Hematopoietic multipotent progenitor cell treated with erythropoietin and hydrocortisone succinate and interleukin-3 and kit ligand, for 8 days (in vitro differentiated cells): ENCODE results near the gene ARHGEF3.
A peak's percentile ranks its signal among the peaks of the same experiment; 100 is the strongest.
"Not testable (repeated sequence)": the region's sequence is repeated elsewhere in the genome, so short reads cannot be mapped to it uniquely, and the experiment has no call there.

Experiments used
- DNase-seq: peaks from one replicate; pipeline ENCODE4 v3.0.0-alpha.2; 2015

ARHGEF3 gene

DNA sequence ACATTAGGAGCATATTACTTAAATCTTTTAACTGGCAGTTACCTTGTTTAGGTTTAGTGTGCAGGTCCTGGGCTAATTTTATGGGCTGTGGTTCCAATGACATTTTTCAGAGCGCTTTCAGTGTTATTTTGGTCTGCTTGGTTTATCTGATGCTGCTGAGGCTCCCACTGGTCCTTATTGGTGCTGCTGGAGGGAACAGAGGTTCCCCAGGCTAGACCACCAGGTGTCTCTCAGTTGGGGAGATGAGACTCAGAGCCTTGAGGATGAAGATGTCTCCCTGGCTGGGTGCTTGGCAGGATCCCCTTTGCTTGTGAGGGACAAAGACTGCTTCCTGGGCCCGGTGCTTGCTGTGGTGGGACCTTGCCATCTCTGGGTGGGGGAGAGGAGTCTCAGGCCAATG is 90.4 kb downstream of the ARHGEF3 start:
- no peak for DNase-seq

DNA sequence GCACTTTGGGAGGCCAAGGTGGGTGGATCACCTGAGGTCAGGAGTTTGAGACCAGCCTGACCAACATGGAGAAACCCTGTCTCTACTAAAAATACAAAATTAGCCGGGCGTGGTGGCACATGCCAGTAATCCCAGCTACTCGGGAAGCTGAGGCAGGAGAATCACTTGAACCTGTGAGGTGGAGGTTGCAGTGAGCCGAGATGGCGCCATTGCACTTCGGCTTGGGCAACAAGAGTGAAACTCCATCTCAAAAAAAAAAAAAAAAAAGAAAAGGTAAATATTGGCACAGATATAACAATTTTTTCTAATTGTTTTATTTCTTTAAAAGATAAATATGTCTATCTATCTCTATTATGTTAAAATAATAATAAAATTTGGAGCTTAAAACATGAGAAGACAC is 94.3 kb downstream of the ARHGEF3 start:
- DNase-seq: not testable (repeated sequence)

DNA sequence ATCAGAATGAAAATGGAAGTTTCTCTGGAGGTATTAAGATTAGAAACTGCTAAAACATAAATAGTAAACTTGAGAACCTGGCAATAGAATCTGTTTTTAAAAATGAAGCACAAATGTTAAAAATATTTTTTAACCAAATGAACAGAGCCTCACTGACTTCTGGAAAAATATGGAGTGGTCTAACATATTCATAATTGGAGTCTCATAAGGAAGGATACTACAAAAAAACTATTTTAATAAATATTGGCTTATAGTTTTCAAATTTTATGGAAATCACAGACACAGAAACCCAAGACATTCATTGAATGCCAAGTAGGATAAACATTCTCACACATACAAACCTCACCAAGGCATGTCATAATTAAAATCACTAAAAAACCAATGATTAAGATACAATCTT is 95.1 kb downstream of the ARHGEF3 start:
- no peak for DNase-seq

GRCh38 chr3:56704706-56705105 is 97.0 kb downstream of the ARHGEF3 start:
- no peak for DNase-seq

- DNase-seq: peak; percentile 69
These were observed 99.0 kb downstream of the ARHGEF3 start for GRCh38 chr3:56702490-56703315.

- no peak for DNase-seq
These were observed 101.6 kb downstream of the ARHGEF3 start for GRCh38 chr3:56700151-56700550.

DNA sequence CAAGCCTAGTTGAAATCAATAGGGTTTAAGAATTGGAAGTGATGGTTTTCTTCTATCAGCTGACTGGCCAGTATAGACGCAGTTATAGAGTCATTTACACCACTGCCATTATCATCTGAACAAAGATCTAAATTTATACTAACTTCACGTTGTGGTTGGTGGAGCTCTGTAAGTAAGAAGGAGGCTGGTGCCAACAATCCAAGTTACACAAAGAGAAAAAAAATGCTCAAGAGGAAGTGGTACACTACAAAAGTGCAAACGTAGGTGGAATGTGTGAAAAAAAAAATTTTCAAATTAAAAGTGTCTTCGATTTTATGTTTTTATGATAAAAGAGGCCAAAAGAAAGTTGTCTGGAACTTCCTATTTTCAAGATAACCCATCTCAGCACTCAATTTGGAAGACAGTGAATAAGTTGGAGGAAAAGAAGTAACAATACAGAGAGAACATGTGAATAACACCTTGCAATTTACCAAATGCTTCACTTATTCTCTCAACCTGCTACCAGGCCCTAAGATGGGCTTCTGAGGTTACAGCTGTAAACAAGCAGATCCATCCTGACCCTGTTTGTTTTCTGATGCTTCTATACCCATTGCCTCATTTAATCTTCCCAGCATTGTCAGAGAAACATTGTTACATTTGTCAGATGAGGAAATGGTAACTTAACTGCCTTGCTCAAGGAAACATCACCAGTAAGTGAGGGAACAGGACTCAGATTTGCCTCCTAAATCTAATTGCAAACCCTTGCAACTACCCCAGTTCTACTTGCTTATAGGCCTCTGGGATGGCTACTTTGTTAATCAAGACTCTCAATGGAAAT is 106.7 kb downstream of the ARHGEF3 start:
- no peak for DNase-seq

- no peak for DNase-seq
These were observed 108.0 kb downstream of the ARHGEF3 start for GRCh38 chr3:56693750-56694149.

DNA sequence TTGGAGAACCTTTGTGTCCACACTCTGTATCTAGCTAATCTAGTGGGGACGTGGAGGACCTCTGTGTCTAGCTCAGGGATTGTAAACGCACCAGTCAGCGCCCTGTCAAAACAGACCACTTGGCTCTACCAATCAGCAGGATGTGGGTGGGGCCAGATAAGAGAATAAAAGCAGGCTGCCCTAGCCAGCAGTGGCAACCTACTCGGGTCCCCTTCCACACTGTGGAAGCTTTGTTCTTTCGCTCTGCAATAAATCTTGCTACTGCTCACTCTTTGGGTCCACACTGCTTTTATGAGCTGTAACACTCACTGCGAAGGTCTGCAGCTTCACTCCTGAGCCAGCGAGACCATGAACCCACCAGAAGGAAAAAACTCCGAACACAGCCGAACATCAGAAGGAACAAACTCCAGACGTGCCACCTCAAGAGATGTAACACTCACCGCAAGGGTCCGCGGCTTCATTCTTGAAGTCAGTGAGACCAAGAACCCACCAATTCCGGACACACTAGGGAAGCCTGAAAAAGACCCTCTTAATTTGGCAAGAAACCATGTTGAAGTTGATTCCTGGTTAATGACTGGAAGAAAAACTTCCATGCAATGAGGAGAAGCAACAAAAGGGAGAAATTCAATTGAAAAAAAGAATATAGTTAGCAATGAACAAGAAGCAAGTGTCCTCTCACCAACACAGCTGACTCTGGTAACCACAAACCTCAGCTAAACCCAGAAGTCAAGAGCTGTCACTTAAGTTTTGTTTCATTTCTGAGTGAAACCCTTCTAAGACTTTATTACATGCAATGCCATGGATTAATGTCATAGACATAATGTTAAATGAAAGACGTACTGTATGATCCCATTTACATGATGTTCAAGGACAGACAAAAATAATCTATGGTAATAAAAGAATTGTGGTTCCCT is 109.0 kb downstream of the ARHGEF3 start:
- not testable (repeated sequence) for DNase-seq

DNA sequence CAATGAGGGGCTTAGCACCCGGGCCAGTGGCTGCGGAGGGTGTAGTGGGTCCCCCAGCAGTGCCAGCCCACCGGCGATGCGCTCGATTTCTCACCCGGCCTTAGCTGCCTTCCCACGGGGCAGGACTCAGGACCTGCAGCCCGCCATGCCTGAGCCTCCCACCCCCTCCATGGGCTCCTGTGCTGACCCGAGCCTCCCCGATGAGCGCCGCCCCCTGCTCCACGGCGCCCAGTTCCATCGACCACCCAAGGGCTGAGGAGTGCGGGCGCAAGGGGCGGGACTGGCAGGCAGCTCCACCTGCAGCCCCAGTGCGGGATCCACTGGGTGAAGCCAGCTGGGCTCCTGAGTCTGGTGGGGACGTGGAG is 109.8 kb downstream of the ARHGEF3 start:
- not testable (repeated sequence) for DNase-seq

- no peak for DNase-seq
These were observed 110.4 kb downstream of the ARHGEF3 start for GRCh38 chr3:56691165-56692000.

DNA sequence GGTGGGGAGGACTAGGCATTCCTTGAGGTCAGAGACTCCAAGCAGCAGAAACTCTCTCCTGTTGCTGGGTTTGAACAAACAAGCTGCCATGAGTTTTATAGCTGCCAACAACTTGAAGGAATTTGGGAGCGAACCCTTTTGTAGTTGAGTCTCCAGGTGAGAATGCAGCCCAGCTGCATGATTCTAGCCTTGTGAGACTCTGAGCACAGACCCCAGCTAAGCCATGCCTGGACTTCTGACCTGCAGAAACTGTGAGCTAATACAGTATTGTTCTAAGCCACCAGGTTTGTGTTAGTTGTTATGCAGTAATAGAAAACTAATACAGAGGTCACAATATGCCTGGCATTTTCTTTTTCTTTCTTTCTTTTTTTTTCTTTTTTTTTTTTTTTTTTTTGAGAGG is 112.4 kb downstream of the ARHGEF3 start:
- no peak for DNase-seq

DNA sequence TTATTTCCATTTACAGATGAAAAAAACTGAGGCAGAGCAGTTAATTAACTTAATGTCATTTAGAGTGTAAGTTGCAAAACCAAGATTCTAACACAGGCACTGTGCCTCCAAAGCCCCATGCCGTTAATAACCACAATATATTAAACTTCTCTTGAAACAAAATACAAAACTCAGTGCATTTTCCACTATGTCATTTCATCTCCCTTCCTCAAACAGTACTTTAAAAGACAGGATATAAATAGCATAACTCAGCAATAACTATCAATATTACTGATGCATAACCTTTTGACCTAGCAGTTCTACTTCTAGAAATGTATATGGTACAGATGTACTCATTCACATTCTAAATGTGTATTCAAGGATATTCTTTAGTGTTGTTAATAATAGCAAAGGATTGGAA is 113.6 kb downstream of the ARHGEF3 start:
- no peak for DNase-seq

GRCh38 chr3:56684029-56684428 is 117.7 kb downstream of the ARHGEF3 start:
- no peak for DNase-seq

- DNase-seq: peak; percentile 86
These were observed 118.5 kb downstream of the ARHGEF3 start, which contains the start of gene TASOR for GRCh38 chr3:56683122-56683817. Gene TASOR (minus strand): TSS chr3:56683265. CDS start chr3:56683006, 259 bp downstream.

DNA sequence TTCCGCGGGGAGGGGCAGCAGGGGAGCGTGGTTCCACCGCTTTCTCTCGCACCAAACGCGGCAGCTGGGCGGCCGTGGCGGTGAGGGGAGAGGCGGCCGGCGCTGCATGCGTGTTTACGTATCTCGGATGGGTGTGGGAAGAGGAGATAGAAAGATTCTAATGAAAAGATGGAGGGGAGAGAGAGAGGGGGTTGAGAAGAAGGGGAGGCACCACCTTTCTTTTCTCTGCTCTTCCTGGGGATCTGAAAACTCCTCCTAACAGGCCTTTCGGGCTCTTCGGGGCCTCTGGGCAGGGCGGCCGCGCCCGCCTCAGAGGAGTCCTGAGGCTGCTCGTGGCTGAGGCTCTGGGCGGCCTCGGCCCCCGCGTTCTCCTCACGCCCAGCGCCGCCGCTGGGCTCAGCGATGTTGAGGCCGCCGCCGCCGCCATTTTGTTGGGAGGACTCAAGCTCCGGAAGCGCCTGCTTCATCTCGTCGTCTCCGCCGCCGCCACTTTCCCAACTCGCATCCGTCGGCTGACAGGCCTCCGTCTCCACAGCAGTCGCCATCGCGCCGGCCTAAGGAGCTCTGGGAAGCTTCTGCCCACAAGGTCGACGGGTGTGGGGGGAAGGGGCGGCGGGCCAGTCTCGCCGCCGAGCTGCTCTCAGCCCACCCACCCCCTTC is 119.2 kb downstream of the ARHGEF3 start:
- DNase-seq: peak; percentile 86

DNA sequence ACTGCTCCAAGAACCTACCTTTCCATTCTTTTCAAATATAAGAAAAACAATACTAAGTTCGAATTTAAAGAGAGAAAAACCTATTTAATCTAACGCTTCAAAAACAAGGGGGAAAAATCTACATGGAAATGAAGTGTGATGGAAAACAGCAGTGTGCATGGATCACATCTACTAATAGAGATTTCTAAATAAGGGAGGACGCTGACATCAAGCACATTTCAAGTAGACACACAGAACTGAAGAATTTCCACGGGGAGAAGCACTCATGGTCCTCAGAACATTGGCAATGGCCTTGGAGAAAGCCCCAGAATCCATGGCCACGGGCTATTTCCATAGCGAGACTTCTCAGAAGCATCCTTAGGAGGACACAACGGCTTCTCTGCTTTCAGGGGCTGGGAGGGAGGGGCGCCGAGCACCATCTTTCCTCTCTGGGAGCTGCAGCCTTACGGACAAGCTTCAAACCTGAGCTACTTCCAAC is 119.7 kb downstream of the ARHGEF3 start:
- no peak for DNase-seq

DNA sequence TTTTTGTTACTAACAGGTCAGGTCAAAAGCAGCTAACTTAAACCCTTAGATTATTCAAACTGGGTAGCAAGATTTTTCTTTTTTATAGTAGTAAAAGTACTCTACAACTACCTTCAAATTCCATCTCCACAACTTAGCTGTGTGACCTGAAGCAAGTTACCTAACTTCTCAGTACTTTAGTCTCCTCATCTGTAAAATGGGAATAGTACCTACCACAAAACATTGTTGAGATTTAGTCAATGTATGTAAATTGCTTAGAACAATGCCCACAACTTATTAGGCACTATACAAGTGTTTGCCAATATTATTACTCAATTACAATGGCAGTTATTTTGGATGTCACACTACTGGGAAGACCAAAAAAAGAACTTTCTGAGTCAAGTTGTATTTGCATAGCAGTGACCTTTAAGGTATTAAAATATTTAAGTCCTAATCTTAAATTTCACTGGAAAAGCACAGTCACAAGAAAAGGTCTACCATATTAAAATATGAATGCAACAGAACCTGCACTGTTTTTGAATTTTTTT is 121.6 kb downstream of the ARHGEF3 start:
- DNase-seq: no peak
